ENCODE measurements around the gene PPM1M. TPM values are rescaled to one million over a fixed set of nuclear protein-coding genes. Genes with fewer than 3 reads are reported as not detected.

Gene PPM1M
- total RNA-seq, 1 donor from 2014 or later = 10.6 TPM

DNA sequence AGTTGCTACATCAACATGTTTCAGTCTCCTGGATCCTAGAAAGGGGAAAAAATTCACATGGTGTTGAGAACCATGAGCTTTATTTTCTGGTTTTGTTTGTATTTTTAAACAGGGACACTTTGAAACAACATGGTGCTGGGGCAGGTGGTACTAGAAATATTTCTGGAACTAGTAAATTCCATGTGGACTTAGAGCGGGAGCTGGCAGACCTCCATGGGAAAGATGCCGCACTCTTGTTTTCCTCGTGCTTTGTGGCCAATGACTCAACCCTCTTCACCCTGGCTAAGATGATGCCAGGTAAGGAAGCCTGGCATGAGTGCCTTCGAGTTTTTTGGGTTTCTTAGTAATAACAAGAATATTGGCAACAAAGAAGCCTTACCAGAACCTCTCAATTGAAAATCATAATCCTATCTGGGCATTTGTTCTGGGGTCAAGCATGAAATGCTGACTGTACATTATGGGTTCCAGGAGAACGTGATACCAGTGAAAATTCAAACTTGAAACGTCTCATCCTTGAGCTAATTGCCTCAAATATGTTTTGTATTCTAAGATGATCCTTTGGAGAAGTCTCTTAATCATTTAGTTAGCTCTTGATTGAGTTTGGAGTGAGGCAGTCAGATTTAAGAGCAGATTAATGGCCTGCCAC lies 39.7 kb upstream of the PPM1M start:
- Mint-ChIP-seq H3K4me3 (no peak overlapping the region), H3K36me3 (peaks cover 72% of the 10 kb centered on the region), H3K27ac (no peak overlapping the region), H3K27me3 (ENCODE audit: low read depth) (no peaks in the 10 kb centered on the region), H3K9me3 (peaks cover 3% of the 10 kb centered on the region), H3K4me1 (no peaks in the 10 kb centered on the region)
- DNase-seq (ENCODE audit: low spot score in 2 of 2, unreplicated experiment in 2 of 2) = no peak
- TF ChIP-seq, protein P1, sequence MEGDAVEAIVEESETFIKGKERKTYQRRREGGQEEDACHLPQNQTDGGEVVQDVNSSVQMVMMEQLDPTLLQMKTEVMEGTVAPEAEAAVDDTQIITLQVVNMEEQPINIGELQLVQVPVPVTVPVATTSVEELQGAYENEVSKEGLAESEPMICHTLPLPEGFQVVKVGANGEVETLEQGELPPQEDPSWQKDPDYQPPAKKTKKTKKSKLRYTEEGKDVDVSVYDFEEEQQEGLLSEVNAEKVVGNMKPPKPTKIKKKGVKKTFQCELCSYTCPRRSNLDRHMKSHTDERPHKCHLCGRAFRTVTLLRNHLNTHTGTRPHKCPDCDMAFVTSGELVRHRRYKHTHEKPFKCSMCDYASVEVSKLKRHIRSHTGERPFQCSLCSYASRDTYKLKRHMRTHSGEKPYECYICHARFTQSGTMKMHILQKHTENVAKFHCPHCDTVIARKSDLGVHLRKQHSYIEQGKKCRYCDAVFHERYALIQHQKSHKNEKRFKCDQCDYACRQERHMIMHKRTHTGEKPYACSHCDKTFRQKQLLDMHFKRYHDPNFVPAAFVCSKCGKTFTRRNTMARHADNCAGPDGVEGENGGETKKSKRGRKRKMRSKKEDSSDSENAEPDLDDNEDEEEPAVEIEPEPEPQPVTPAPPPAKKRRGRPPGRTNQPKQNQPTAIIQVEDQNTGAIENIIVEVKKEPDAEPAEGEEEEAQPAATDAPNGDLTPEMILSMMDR (IDR thresholded peaks at IDR 0.05; ENCODE audit: unreplicated experiment) = no peak

DNA sequence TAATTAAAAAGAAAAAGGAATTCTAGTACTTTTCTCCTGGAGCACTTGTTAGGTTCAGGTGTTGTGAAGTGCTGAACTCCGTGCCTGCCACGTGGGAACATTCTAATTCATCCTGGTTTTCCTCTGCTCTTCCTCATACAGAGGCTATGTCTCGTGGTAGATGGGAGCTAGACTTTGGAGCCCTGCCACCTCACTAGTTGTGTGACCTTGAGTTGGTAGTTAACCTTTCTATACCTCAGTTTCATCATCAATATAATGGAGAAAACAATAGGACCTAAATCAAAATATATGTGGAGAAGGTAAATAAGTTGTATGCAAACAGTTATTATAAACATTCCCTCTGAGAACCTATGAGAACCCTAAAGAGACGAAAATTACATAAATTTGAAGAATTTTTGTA lies 37.0 kb upstream of the PPM1M start:
- no peaks in the 10 kb centered on the region for H3K27me3 Mint-ChIP-seq (ENCODE audit: low read depth)
- no peak overlapping the region for H3K4me3 Mint-ChIP-seq
- TF ChIP-seq, protein P1 (IDR thresholded peaks at IDR 0.05; ENCODE audit: unreplicated experiment) = no peak
- H3K9me3 Mint-ChIP-seq = peaks cover 3% of the 10 kb centered on the region
- peaks cover 74% of the 10 kb centered on the region for H3K36me3 Mint-ChIP-seq
- no peak for DNase-seq (ENCODE audit: low spot score in 2 of 2, unreplicated experiment in 2 of 2)
- no peak overlapping the region for H3K27ac Mint-ChIP-seq
- H3K4me1 Mint-ChIP-seq = no peaks in the 10 kb centered on the region

DNA sequence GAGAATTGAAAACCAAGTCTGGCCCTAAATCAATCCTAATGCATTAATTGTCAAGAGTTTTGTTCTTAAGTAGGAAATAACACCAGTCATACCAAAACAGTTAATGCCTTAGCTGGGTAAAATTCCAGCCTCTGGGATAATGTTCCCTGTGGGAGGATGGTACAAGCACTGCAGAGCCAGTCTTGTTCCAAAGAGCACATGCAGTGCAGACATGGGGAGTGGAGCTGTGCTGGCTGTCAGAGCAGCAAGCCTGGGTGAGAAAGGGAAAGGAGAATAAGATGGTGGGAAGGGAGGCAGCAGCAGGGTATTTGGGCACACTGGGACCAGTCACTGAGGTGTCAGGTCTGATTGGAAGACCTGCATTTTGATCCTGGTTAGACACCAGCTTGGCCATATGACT lies 35.5 kb upstream of the PPM1M start:
- H3K9me3 Mint-ChIP-seq = peaks cover 3% of the 10 kb centered on the region
- H3K36me3 Mint-ChIP-seq = peaks cover 74% of the 10 kb centered on the region
- H3K27me3 Mint-ChIP-seq (ENCODE audit: low read depth) = no peaks in the 10 kb centered on the region
- H3K27ac Mint-ChIP-seq = no peak overlapping the region
- TF ChIP-seq, protein P1 (IDR thresholded peaks at IDR 0.05; ENCODE audit: unreplicated experiment) = no peak
- no peak for DNase-seq (ENCODE audit: low spot score in 2 of 2, unreplicated experiment in 2 of 2)
- H3K4me3 Mint-ChIP-seq = no peak overlapping the region
- H3K4me1 Mint-ChIP-seq = no peaks in the 10 kb centered on the region

DNA sequence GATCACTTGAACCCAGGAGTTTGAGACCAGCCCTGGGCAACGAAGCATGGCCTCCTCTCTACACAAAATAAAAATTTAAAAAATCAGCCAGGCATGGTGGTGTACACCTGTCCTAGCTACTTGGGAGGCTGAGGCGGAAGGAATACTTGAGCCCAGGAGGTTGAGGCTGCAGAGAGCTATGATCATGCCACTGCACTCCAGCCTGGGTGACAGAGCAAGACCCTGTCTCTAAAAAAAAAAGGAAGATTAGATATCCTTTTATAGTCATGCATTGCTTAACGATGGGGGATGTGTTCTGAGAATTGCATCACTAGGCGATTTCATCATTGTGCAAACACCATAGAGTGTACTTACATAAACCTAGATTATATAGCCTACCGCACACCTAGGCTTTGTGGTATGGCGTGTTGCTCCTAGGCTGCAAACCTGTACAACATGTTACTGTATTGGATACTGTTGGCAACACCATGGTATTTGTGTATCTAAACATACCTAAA lies 35.0 kb upstream of the PPM1M start:
- Mint-ChIP-seq H3K4me3 (no peak overlapping the region), H3K27me3 (ENCODE audit: low read depth) (no peaks in the 10 kb centered on the region), H3K9me3 (peaks cover 3% of the 10 kb centered on the region), H3K4me1 (no peaks in the 10 kb centered on the region), H3K27ac (no peak overlapping the region), H3K36me3 (peaks cover 74% of the 10 kb centered on the region)
- TF ChIP-seq, protein P1 (IDR thresholded peaks at IDR 0.05; ENCODE audit: unreplicated experiment) = no peak
- DNase-seq (ENCODE audit: low spot score in 2 of 2, unreplicated experiment in 2 of 2) = no peak

DNA sequence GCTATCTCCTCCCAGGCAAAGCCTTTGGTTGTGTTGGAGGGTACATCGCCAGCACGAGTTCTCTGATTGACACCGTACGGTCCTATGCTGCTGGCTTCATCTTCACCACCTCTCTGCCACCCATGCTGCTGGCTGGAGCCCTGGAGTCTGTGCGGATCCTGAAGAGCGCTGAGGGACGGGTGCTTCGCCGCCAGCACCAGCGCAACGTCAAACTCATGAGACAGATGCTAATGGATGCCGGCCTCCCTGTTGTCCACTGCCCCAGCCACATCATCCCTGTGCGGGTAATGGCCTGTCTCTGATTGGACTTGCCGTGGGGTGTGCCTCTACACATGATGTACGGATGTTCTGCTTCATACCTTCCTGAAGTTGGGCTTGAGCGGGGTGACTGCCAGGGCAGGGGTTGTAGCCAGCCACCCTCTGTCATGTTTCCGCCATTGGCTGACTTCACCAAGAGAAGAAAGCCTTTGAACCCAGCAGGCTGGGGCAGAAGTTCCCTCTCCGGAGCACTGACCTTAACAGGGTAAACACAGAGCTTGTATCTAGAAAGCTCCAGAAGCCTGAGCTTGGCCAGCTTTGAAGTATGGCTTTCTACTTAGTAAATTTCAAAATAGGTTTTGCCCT lies 34.2 kb upstream of the PPM1M start:
- H3K27me3 Mint-ChIP-seq (ENCODE audit: low read depth) = no peaks in the 10 kb centered on the region
- peaks cover 68% of the 10 kb centered on the region for H3K36me3 Mint-ChIP-seq
- no peaks in the 10 kb centered on the region for H3K9me3 Mint-ChIP-seq
- no peak overlapping the region for H3K27ac Mint-ChIP-seq
- H3K4me1 Mint-ChIP-seq = no peaks in the 10 kb centered on the region
- no peak for DNase-seq (ENCODE audit: low spot score in 2 of 2, unreplicated experiment in 2 of 2)
- TF ChIP-seq, protein P1 (IDR thresholded peaks at IDR 0.05; ENCODE audit: unreplicated experiment) = no peak
- H3K4me3 Mint-ChIP-seq = no peak overlapping the region

Data from mesothelial cell of epicardium (in vitro differentiated cells).